WTC11 (cell line): ENCODE results near the gene MIER3. TPM values are rescaled to one million over a fixed set of nuclear protein-coding genes. Genes with fewer than 3 reads are reported as not detected.

Source experiments
- ATAC-seq: fragments of 200-7000 bp; cut with Tn5 transposase; 2 replicates; pipeline ENCODE4 v1.10.0; 2021; ENCODE audit warnings: mild to moderate bottlenecking, moderate library complexity
- CTCF ChIA-PET: fragments of 300-600 bp; sonication (Branson Sonifier 250); formaldehyde crosslinking; loops from one replicate; lab custom pipeline; 2021; ENCODE audit warnings: antibody characterized with exemption; lab: Charles Lee
- POLR2A ChIA-PET: fragments of 350-600 bp; sonication (Branson Sonifier 250); formaldehyde crosslinking; loops from one replicate; lab custom pipeline; 2021; ENCODE audit warnings: antibody characterized with exemption; lab: Charles Lee
- DNase-seq: peaks from one replicate; pipeline ENCODE4 v3.0.0; 2021; ENCODE audit warnings: low spot score
- H3K27ac Mint-ChIP-seq: 2 replicates; pipeline ENCODE4 v1.8.0; 2021; ENCODE audit warnings: mixed read lengths
- H3K27me3 Mint-ChIP-seq: 2 replicates; pipeline ENCODE4 v1.8.0; 2021; ENCODE audit warnings: low read depth, mild to moderate bottlenecking, moderate library complexity, mixed read lengths
- H3K36me3 Mint-ChIP-seq: 2 replicates; pipeline ENCODE4 v1.8.0; 2021; ENCODE audit warnings: mixed read lengths
- H3K4me1 Mint-ChIP-seq: 2 replicates; pipeline ENCODE4 v1.8.0; 2022; ENCODE audit warnings: mixed read lengths
- H3K4me3 Mint-ChIP-seq: 2 replicates; pipeline ENCODE4 v1.8.0; 2021; ENCODE audit warnings: mild to moderate bottlenecking, moderate library complexity, mixed read lengths
- H3K9me3 Mint-ChIP-seq: 2 replicates; pipeline ENCODE4 v1.8.0; 2021; ENCODE audit warnings: mixed read lengths
- ARID4B ChIP-seq: sonication (generic); formaldehyde crosslinking; IDR thresholded peaks from 2 replicates; pipeline ENCODE4 v1.8.0; 2023; ENCODE audit warnings: missing genetic modification reagents, mild to moderate bottlenecking, borderline replicate concordance
- E2F1 ChIP-seq: sonication (generic); formaldehyde crosslinking; IDR thresholded peaks from 2 replicates; pipeline ENCODE4 v1.8.0; 2022; ENCODE audit warnings: mild to moderate bottlenecking, missing genetic modification reagents
- ELF4 ChIP-seq: sonication (generic); formaldehyde crosslinking; IDR thresholded peaks from 2 replicates; pipeline ENCODE4 v1.8.1; 2022; ENCODE audit warnings: low read depth, mild to moderate bottlenecking, moderate library complexity, missing genetic modification reagents
- EMX1 ChIP-seq: fragments of 250-450 bp; sonication (Bioruptor Pico); IDR thresholded peaks from 2 replicates; pipeline ENCODE4 v1.8.0; 2021; ENCODE audit warnings: mild to moderate bottlenecking
- ESRRA ChIP-seq: sonication (generic); formaldehyde crosslinking; IDR thresholded peaks from 2 replicates; pipeline ENCODE4 v1.8.1; 2022; ENCODE audit warnings: mild to moderate bottlenecking, missing genetic modification reagents, borderline replicate concordance
- ETV6 ChIP-seq: sonication (generic); formaldehyde crosslinking; IDR thresholded peaks from 2 replicates; pipeline ENCODE4 v1.8.1; 2022; ENCODE audit warnings: mild to moderate bottlenecking, missing genetic modification reagents
- KAT7 ChIP-seq: sonication (generic); formaldehyde crosslinking; IDR thresholded peaks from 2 replicates; pipeline ENCODE4 v1.8.1; 2023; ENCODE audit warnings: missing genetic modification reagents, mild to moderate bottlenecking, borderline replicate concordance
- MXD4 ChIP-seq: fragments of 250-450 bp; sonication (Bioruptor Pico); IDR thresholded peaks from 2 replicates; pipeline ENCODE4 v1.8.0; 2021; ENCODE audit warnings: mild to moderate bottlenecking, moderate library complexity, borderline replicate concordance
- NFE2L1 ChIP-seq: sonication (generic); formaldehyde crosslinking; IDR thresholded peaks from 2 replicates; pipeline ENCODE4 v1.8.1; 2023; ENCODE audit warnings: missing genetic modification reagents
- NR2C2 ChIP-seq: sonication (generic); formaldehyde crosslinking; IDR thresholded peaks from 2 replicates; pipeline ENCODE4 v1.8.0; 2022; ENCODE audit warnings: mild to moderate bottlenecking, missing genetic modification reagents
- OVOL2 ChIP-seq: fragments of 250-450 bp; sonication (Bioruptor Pico); IDR thresholded peaks from 2 replicates; pipeline ENCODE4 v1.9.0; 2021; ENCODE audit warnings: mild to moderate bottlenecking, borderline replicate concordance
- SP1 ChIP-seq: sonication (generic); formaldehyde crosslinking; conservative IDR thresholded peaks from 2 replicates; pipeline ENCODE4 v1.8.1; 2022; ENCODE audit warnings: missing genetic modification reagents
- TEAD1 ChIP-seq: sonication (generic); formaldehyde crosslinking; IDR thresholded peaks from 2 replicates; pipeline ENCODE4 v1.8.0; 2022; ENCODE audit warnings: mild to moderate bottlenecking, missing genetic modification reagents
- TEAD4 ChIP-seq: sonication (generic); formaldehyde crosslinking; IDR thresholded peaks from 2 replicates; pipeline ENCODE4 v1.8.0; 2022; ENCODE audit warnings: mild to moderate bottlenecking, missing genetic modification reagents
- ZBTB21 ChIP-seq: sonication (generic); formaldehyde crosslinking; IDR thresholded peaks from 2 replicates; pipeline ENCODE4 v1.8.1; 2023; ENCODE audit warnings: mild to moderate bottlenecking, missing genetic modification reagents, borderline replicate concordance
- ZBTB43 ChIP-seq: sonication (generic); formaldehyde crosslinking; IDR thresholded peaks from 2 replicates; pipeline ENCODE4 v1.8.1; 2023; ENCODE audit warnings: mild to moderate bottlenecking, missing genetic modification reagents
- ZNF138 ChIP-seq: sonication (generic); formaldehyde crosslinking; conservative IDR thresholded peaks from 2 replicates; pipeline ENCODE4 v1.8.1; 2022; ENCODE audit warnings: mild to moderate bottlenecking, moderate library complexity, missing genetic modification reagents
- ZNF219 ChIP-seq: sonication (generic); formaldehyde crosslinking; IDR thresholded peaks from 2 replicates; pipeline ENCODE4 v1.8.0; 2023; ENCODE audit warnings: missing genetic modification reagents, mild to moderate bottlenecking, borderline replicate concordance
- total RNA-seq: library from RNA; stranded (reverse); gene quantifications from 3 replicates; pipeline ENCODE4 v1.2.3, GENCODE V29; 2021
- TF ChIP-seq, protein P1 (sequence below): sonication (generic); formaldehyde crosslinking; IDR thresholded peaks from 2 replicates; pipeline ENCODE4 v1.8.1; 2022; ENCODE audit warnings: missing genetic modification reagents, borderline replicate concordance
- TF ChIP-seq, protein P2 (sequence below): sonication (generic); formaldehyde crosslinking; IDR thresholded peaks from 2 replicates; pipeline ENCODE4 v1.8.1; 2023; ENCODE audit warnings: mild to moderate bottlenecking, missing genetic modification reagents
- TF ChIP-seq, protein P3 (sequence below): sonication (generic); formaldehyde crosslinking; IDR thresholded peaks from 2 replicates; pipeline ENCODE4 v1.8.1; 2022; ENCODE audit warnings: mild to moderate bottlenecking, missing genetic modification reagents, moderate library complexity, borderline replicate concordance

The MIER3 gene
- total RNA-seq, 1 experiment from 2014 or later, result 27.8 TPM

DNA sequence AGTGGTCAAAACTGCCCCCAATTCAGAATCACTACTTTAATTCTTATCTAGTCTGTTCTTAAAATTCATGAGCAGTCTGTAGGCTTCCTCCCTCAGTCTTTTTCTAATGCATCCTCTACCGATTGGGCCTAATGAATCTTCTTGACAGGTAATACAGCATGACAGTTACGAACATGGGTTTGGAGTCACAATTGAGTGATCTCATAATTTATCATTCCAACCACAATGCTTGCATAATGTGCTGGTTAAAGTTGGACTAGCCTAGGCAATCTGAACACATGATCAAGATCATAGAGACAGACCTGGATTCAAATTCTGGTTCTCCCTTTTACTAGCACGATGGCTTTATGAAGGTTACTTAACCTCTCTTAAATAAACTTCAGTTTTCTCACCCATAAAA is 75.6 kb downstream of the MIER3 start:
- Mint-ChIP-seq H3K9me3 (no peaks in the 10 kb centered on the region), H3K27ac (no peak overlapping the region), H3K36me3 (peaks cover 38% of the 10 kb centered on the region), H3K4me1 (no peaks in the 10 kb centered on the region), H3K27me3 (no peaks in the 10 kb centered on the region)
- POLR2A ChIA-PET, result no interaction called here
- TF ChIP-seq ETV6 (CRISPR knock-in tag) (no peak), EMX1 (no peak), ZNF219 (CRISPR knock-in tag) (no peak), ZNF138 (CRISPR knock-in tag) (no peak), ZBTB21 (CRISPR knock-in tag) (no peak), OVOL2 (CRISPR knock-in tag) (no peak), ELF4 (CRISPR knock-in tag) (no peak), KAT7 (CRISPR knock-in tag) (no peak), ARID4B (CRISPR knock-in tag) (no peak), TEAD1 (CRISPR knock-in tag) (no peak), MXD4 (CRISPR knock-in tag) (no peak), TEAD4 (CRISPR knock-in tag) (no peak), NR2C2 (no peak), E2F1 (CRISPR knock-in tag) (no peak)
- TF ChIP-seq, protein P1, sequence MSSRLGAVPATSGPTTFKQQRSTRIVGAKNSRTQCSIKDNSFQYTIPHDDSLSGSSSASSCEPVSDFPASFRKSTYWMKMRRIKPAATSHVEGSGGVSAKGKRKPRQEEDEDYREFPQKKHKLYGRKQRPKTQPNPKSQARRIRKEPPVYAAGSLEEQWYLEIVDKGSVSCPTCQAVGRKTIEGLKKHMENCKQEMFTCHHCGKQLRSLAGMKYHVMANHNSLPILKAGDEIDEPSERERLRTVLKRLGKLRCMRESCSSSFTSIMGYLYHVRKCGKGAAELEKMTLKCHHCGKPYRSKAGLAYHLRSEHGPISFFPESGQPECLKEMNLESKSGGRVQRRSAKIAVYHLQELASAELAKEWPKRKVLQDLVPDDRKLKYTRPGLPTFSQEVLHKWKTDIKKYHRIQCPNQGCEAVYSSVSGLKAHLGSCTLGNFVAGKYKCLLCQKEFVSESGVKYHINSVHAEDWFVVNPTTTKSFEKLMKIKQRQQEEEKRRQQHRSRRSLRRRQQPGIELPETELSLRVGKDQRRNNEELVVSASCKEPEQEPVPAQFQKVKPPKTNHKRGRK (CRISPR knock-in tag), result no peak
- TF ChIP-seq, all 79 proteins: peak for 0
- no peak for ATAC-seq
- H3K4me3 Mint-ChIP-seq, result no peak overlapping the region
- CTCF ChIA-PET, result no interaction called here
- no peak for DNase-seq

DNA sequence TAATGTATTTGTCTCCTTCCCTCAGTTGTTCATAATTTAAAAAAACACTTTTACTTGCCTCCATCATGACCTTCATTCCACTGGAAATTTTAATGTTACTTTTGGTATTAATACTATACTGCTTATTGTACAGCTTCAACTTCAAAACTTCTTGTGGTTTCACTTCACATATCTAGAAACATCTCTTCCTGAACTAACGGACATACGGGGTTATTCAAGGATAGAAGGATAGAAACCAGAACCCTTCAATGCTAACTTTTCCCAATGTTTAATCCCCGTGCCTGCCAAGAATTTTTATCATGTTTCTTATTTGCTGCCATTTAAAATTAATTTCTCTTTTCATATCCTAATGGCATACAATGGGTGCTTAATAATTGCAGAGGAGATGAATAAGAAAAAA is 78.9 kb downstream of the MIER3 start:
- DNase-seq (no peak), ATAC-seq (no peak)
- Mint-ChIP-seq H3K9me3 (no peaks in the 10 kb centered on the region), H3K4me1 (no peaks in the 10 kb centered on the region), H3K27me3 (no peaks in the 10 kb centered on the region), H3K4me3 (no peak overlapping the region), H3K27ac (no peak overlapping the region), H3K36me3 (peaks cover 33% of the 10 kb centered on the region)
- ChIA-PET POLR2A (no interaction called here), CTCF (no interaction called here)
- TF ChIP-seq, protein P1 (CRISPR knock-in tag), result no peak
- TF ChIP-seq NFE2L1 (CRISPR knock-in tag) (no peak), SP1 (CRISPR knock-in tag) (no peak), ZBTB43 (no peak), ESRRA (no peak), ETV6 (CRISPR knock-in tag) (no peak), OVOL2 (CRISPR knock-in tag) (no peak), KAT7 (CRISPR knock-in tag) (no peak)
- TF ChIP-seq, protein P2, sequence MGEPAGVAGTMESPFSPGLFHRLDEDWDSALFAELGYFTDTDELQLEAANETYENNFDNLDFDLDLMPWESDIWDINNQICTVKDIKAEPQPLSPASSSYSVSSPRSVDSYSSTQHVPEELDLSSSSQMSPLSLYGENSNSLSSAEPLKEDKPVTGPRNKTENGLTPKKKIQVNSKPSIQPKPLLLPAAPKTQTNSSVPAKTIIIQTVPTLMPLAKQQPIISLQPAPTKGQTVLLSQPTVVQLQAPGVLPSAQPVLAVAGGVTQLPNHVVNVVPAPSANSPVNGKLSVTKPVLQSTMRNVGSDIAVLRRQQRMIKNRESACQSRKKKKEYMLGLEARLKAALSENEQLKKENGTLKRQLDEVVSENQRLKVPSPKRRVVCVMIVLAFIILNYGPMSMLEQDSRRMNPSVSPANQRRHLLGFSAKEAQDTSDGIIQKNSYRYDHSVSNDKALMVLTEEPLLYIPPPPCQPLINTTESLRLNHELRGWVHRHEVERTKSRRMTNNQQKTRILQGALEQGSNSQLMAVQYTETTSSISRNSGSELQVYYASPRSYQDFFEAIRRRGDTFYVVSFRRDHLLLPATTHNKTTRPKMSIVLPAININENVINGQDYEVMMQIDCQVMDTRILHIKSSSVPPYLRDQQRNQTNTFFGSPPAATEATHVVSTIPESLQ, result no peak
- TF ChIP-seq, protein P3, sequence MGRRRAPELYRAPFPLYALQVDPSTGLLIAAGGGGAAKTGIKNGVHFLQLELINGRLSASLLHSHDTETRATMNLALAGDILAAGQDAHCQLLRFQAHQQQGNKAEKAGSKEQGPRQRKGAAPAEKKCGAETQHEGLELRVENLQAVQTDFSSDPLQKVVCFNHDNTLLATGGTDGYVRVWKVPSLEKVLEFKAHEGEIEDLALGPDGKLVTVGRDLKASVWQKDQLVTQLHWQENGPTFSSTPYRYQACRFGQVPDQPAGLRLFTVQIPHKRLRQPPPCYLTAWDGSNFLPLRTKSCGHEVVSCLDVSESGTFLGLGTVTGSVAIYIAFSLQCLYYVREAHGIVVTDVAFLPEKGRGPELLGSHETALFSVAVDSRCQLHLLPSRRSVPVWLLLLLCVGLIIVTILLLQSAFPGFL (CRISPR knock-in tag), result no peak
